Measurements from ENCODE around the gene CPM. TPM values are rescaled to one million over a fixed set of nuclear protein-coding genes. Genes with fewer than 3 reads are reported as not detected.
"Not testable (repeated sequence)": the region's sequence is repeated elsewhere in the genome, so short reads cannot be mapped to it uniquely, and the experiment has no call there.

CPM gene
- total RNA-seq, 2 experiments from 2014 or later, result 50.5 to 55.1 TPM

- intact Hi-C loops (cut with micrococcal nuclease), result loop anchor here (1.0 to 5.0 kb wide), 4 partner anchors 20 to 240 kb away; partner anchors contain the start of genes MDM2 and SLC35E3
Observed at GRCh38 chr12:68827895-68828671, 104.9 kb downstream of the CPM start.

GRCh38 chr12:68825569-68826217, 107.3 kb downstream of the CPM start:
- Mint-ChIP-seq H3K4me1 (ENCODE audit: low read depth) (peaks cover 43% of the 10 kb centered on the region), H3K36me3 (ENCODE audit: low read depth) (peaks cover 56% of the 10 kb centered on the region), H3K27ac (peak overlapping the region; percentile 20), H3K4me3 (no peak overlapping the region), H3K9me3 (no peaks in the 10 kb centered on the region), H3K27me3 (ENCODE audit: low read depth) (no peaks in the 10 kb centered on the region)
- intact Hi-C loops (cut with micrococcal nuclease), result loop anchor here (2.0 to 5.0 kb wide), 2 partner anchors 27 to 78 kb away; partner anchors contain the start of gene SLC35E3
- DNase-seq, result no peak
- CTCF ChIA-PET, result no interaction called here

More at GRCh38 chr12:68827895-68828671, 104.9 kb downstream of the CPM start:
- no peak overlapping the region for H3K27ac Mint-ChIP-seq
- H3K4me1 Mint-ChIP-seq (ENCODE audit: low read depth), result peaks cover 37% of the 10 kb centered on the region
- CTCF ChIA-PET, result interaction anchor here (1.0 to 1.3 kb wide), 2 partner anchors 8 to 20 kb away, joined by 3 to 8 read pairs; partner anchors contain the start of gene MDM2
- DNase-seq, result no peak
- H3K27me3 Mint-ChIP-seq (ENCODE audit: low read depth), result no peaks in the 10 kb centered on the region
- H3K9me3 Mint-ChIP-seq, result no peaks in the 10 kb centered on the region
- H3K4me3 Mint-ChIP-seq, result no peak overlapping the region
- H3K36me3 Mint-ChIP-seq (ENCODE audit: low read depth), result peaks cover 61% of the 10 kb centered on the region

DNA sequence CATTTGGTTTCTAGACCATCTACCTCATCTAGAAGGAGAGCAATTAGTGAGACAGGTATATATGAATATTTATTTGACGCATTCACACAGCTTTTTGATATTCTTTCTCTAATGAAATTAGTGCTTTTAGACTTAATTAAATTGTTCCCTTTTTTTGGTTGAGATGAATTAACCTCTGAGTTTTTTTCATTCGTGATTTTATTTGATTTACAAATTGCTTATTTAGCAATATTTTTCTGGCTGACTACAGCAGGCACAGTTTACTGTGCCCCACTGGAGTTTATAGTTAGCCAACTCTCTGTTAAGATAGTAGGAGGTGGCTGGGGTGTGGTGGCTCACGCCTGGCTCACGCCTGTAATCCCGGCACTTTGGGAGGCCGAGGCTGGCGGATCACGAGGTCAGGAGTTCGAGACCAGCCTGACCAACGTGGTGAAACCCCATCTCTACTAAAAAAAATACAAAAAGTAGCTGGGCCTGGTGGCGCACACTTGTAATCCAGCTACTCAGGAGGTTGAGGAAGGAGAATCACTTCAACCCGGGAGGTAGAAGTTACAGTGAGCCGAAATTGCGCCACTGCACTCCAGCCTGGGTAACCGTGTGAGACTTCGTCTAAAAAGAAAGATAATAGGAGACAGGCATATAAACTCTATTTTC, 108.2 kb downstream of the CPM start:
- Mint-ChIP-seq H3K4me1 (ENCODE audit: low read depth) (peaks cover 41% of the 10 kb centered on the region), H3K9me3 (no peaks in the 10 kb centered on the region), H3K27ac (no peak overlapping the region), H3K36me3 (ENCODE audit: low read depth) (peaks cover 57% of the 10 kb centered on the region), H3K4me3 (no peak overlapping the region), H3K27me3 (ENCODE audit: low read depth) (no peaks in the 10 kb centered on the region)
- no peak for DNase-seq
- CTCF ChIA-PET, result no interaction called here
- intact Hi-C loops (cut with micrococcal nuclease), result loop anchor here (5.0 kb wide), 1 partner anchor 77 kb away; the partner anchor contains the start of gene SLC35E3

DNA sequence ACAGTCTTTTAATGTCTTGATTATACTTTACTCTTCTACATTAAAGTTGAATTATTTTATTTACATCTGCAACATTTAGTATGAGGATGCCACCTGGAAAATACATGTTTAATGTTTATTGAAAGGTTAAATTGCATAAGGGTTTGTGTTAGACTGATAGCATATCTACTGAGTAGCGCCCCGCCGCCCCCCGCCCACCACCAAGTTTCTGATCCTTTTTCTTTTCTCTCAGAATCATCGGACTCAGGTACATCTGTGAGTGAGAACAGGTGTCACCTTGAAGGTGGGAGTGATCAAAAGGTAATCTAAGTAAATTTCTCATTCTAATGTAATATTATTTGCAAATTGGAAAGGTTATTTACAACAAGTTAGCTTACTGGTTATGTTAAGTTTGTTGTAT, 108.8 kb downstream of the CPM start:
- H3K27ac Mint-ChIP-seq, result no peak overlapping the region
- peaks cover 43% of the 10 kb centered on the region for H3K4me1 Mint-ChIP-seq (ENCODE audit: low read depth)
- no peak overlapping the region for H3K4me3 Mint-ChIP-seq
- DNase-seq, result no peak
- CTCF ChIA-PET, result no interaction called here
- peaks cover 60% of the 10 kb centered on the region for H3K36me3 Mint-ChIP-seq (ENCODE audit: low read depth)
- H3K27me3 Mint-ChIP-seq (ENCODE audit: low read depth), result no peaks in the 10 kb centered on the region
- H3K9me3 Mint-ChIP-seq, result no peaks in the 10 kb centered on the region
- intact Hi-C loops (cut with micrococcal nuclease), result no loop called here

DNA sequence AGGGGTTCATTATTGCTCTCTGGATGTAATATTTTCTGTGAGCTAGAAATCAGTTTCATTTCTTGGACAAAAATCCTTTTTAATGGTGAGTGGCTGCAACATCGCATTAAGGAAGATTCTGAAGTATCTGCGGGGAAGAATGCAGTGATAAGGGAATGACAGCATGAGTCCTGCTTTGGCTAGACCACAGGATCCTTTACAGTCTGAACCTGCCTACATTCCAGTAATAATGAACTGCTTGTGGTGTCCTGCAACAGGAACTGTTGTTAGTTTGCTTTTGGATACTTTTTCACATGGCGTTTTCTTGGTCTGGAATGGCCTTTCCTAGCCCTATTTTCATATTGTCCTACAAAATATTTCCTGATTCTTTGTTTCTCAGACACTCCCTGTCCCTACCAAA, 109.3 kb downstream of the CPM start:
- Mint-ChIP-seq H3K4me3 (no peak overlapping the region), H3K27me3 (ENCODE audit: low read depth) (no peaks in the 10 kb centered on the region), H3K36me3 (ENCODE audit: low read depth) (peaks cover 61% of the 10 kb centered on the region), H3K4me1 (ENCODE audit: low read depth) (peaks cover 45% of the 10 kb centered on the region), H3K9me3 (no peaks in the 10 kb centered on the region), H3K27ac (peak overlapping the region; percentile 13)
- CTCF ChIA-PET, result no interaction called here
- DNase-seq, result no peak
- intact Hi-C loops (cut with micrococcal nuclease), result no loop called here

DNA sequence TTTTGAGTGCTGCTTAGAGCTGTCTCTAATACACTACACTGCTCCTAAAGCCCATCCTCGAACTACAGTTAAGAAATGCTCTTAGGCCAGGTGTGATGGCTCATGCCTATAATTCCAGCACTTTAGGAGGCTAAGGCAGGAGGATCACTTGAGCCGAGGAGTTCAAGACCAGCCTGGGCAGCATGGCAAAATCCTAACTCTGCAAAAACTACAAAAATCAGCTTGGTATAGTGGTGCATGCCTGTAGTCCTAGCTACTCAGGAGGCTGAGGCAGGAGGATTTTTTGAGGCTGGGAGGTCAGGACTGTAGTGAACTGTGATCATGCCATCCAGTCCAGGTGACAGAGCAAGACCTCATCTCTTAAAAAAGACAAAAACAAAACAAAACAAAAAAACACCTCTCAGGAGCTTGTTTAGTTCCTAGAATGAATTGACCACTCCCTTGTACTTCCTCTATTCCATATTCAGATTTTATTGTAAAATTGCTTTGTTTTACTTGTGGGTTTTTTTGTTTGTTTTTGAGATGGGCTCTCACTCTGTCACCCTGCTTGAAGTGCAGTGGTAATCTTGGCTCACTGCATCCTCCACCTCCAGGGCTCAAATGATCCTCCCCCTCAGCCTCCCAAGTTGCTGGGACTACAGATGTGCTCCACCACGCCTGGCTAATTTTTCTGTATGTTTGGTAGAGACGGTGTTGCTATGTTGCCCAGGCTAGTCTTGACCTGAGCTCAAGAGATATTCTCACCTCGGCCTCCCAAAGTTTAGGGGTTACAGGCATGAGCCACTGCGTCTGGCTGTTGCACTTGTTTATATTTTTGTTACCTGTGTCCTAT, 111.4 kb downstream of the CPM start:
- H3K36me3 Mint-ChIP-seq (ENCODE audit: low read depth), result peaks cover 61% of the 10 kb centered on the region
- no peaks in the 10 kb centered on the region for H3K9me3 Mint-ChIP-seq
- intact Hi-C loops (cut with micrococcal nuclease), result no loop called here
- H3K27ac Mint-ChIP-seq, result peak overlapping the region; percentile 30
- no peaks in the 10 kb centered on the region for H3K27me3 Mint-ChIP-seq (ENCODE audit: low read depth)
- no peak for DNase-seq
- H3K4me3 Mint-ChIP-seq, result no peak overlapping the region
- CTCF ChIA-PET, result interaction anchor here (0.7 to 2.1 kb wide), 3 partner anchors 8 to 268 kb away, joined by 3 to 7 read pairs (median 5); no protein-coding TSS in a partner anchor
- H3K4me1 Mint-ChIP-seq (ENCODE audit: low read depth), result peaks cover 36% of the 10 kb centered on the region

DNA sequence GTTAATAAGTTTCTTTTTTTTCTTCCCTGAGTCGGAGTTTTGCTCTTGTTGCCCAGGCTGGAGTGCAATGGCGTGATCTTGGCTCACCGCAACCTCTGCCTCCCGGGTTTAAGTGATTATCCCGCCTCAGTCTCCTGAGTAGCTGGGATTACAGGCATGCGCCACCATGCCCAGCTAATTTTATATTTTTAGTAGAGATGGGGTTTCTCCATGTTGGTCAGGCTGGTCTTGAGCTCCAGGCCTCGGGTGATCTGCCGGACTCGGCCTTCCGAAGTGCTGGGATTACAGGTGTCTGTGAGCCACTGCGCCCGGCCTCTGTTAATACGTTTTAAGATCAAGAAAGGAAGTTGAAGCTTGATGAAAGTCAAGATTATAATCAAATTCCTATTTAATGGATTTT, 113.5 kb downstream of the CPM start:
- H3K9me3 Mint-ChIP-seq; intact Hi-C loops (cut with micrococcal nuclease); DNase-seq; H3K27me3 Mint-ChIP-seq (ENCODE audit: low read depth); H3K4me3 Mint-ChIP-seq: not testable (repeated sequence)
- Mint-ChIP-seq H3K36me3 (ENCODE audit: low read depth) (peaks cover 61% of the 10 kb centered on the region), H3K4me1 (ENCODE audit: low read depth) (peaks cover 37% of the 10 kb centered on the region), H3K27ac (peak overlapping the region; percentile 13)
- CTCF ChIA-PET, result interaction anchor here (0.5 to 1.8 kb wide), 4 partner anchors 11 to 104 kb away, joined by 4 to 7 read pairs (median 4); partner anchors contain the start of gene MDM2

- CTCF ChIA-PET, result interaction anchor here (2.0 to 4.8 kb wide), 2 partner anchors 8 to 14 kb away, joined by 8 to 27 read pairs; partner anchors contain the start of gene MDM2
- no peak for DNase-seq
- Mint-ChIP-seq H3K4me1 (ENCODE audit: low read depth) (peaks cover 43% of the 10 kb centered on the region), H3K27ac (no peak overlapping the region), H3K4me3 (no peak overlapping the region), H3K27me3 (ENCODE audit: low read depth) (no peaks in the 10 kb centered on the region), H3K36me3 (ENCODE audit: low read depth) (peaks cover 69% of the 10 kb centered on the region), H3K9me3 (no peaks in the 10 kb centered on the region)
- intact Hi-C loops (cut with micrococcal nuclease), result no loop called here
Observed at GRCh38 chr12:68815928-68816800, 116.8 kb downstream of the CPM start.

DNA sequence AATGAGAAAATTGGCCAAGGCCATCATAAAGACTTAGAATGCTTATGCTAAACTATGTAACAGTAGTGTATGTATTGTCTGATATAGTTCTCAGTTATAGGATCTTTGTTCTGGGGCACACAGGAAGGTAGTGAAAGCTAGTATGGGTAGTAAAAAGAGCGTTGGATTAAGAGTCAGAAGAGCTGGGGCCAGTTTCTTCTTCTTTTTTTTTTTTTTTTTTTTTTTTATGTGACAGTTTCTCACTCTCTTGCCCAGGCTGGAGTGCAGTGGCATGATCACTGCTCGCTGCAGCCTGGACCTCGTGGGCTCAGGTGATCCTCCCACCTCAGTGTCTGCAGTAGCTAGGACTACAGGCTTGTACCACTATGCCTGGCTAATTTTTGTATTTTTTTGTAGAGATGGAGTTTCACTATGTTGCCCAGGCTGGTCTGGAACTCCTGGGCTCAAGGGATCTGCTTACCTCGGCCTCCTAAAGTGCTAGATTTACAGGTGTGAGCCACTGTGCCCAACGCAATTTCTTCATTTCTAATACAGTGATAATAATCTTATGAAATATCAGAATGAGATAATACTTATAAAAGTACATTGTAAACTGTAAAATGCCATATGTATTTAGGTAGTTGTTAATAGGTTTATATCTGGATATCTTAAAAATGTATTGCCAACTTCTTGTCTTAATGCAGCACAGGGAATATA, 117.6 kb downstream of the CPM start:
- DNase-seq, result no peak
- CTCF ChIA-PET, result interaction anchor here (0.6 to 4.8 kb wide), 2 partner anchors 15 to 772 kb away, joined by 3 to 27 read pairs; no protein-coding TSS in a partner anchor
- no peaks in the 10 kb centered on the region for H3K9me3 Mint-ChIP-seq
- no peak overlapping the region for H3K27ac Mint-ChIP-seq
- H3K36me3 Mint-ChIP-seq (ENCODE audit: low read depth), result peaks cover 67% of the 10 kb centered on the region
- peaks cover 45% of the 10 kb centered on the region for H3K4me1 Mint-ChIP-seq (ENCODE audit: low read depth)
- no peaks in the 10 kb centered on the region for H3K27me3 Mint-ChIP-seq (ENCODE audit: low read depth)
- intact Hi-C loops (cut with micrococcal nuclease), result no loop called here
- no peak overlapping the region for H3K4me3 Mint-ChIP-seq

DNA sequence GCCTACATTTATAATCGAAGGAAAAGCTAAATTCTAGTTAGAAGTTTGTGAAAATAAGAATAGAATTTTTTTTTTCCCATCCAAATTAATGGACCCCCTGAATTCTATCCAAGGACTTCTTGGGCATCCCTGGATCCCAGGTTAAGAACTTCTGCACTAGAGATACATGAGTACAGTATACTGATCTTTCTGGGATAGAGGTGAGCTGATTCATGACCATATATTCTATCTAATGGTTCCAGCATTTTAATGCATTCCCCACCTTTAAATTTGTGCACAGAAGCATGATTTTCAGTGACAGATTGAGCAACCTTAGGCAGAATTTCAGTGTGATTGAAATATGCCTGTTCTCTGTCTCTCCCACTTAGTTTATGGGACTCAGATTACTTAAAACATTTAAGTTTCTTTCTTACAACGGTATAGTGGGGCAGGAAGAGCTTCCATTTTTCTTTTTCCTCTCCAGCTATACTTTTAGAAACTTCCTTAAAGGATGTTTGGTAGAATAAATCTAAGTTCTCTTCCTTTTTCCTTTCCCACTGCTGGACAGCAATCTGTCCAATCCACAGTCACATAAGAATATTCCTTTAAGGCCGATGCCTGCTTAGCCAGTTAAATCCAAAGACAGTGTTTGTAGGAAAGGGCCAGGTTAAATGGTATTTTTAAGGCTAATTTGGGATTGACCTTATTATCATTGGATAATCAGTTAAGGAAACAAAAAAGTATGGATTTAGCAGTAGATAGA, 118.3 kb downstream of the CPM start:
- no peak overlapping the region for H3K4me3 Mint-ChIP-seq
- no peak overlapping the region for H3K27ac Mint-ChIP-seq
- no peaks in the 10 kb centered on the region for H3K9me3 Mint-ChIP-seq
- H3K4me1 Mint-ChIP-seq (ENCODE audit: low read depth), result peaks cover 45% of the 10 kb centered on the region
- DNase-seq, result no peak
- intact Hi-C loops (cut with micrococcal nuclease), result no loop called here
- peaks cover 66% of the 10 kb centered on the region for H3K36me3 Mint-ChIP-seq (ENCODE audit: low read depth)
- H3K27me3 Mint-ChIP-seq (ENCODE audit: low read depth), result no peaks in the 10 kb centered on the region
- CTCF ChIA-PET, result interaction anchor here (4.8 kb wide), 1 partner anchor 16 kb away, joined by 27 read pairs; no protein-coding TSS in a partner anchor

All from activated naive CD4-positive, alpha-beta T cell treated with anti-CD3 and anti-CD28 coated beads for 36 hours (primary cell).